T-helper 2 cell treated with Interferon-gamma antibody and Interleukin-4, amounts not matched to agents 5 μg/mL and 100 μg/mL, for 36 hours (primary cell): ENCODE results near the gene MAD1L1.
"Not testable (repeated sequence)": the region's sequence is repeated elsewhere in the genome, so short reads cannot be mapped to it uniquely, and the experiment has no call there.

Experiments
- DNase-seq: peaks from one replicate; pipeline ENCODE4 v3.0.0; 2021; ENCODE audit warnings: low spot score
- H3K27ac Mint-ChIP-seq: one replicate; pipeline ENCODE4 v1.8.0; 2021; ENCODE audit warnings: mild to moderate bottlenecking, mixed read lengths
- H3K27me3 Mint-ChIP-seq: one replicate; pipeline ENCODE4 v1.8.0; 2021; ENCODE audit warnings: low read depth, mixed read lengths
- H3K36me3 Mint-ChIP-seq: one replicate; pipeline ENCODE4 v1.8.0; 2021; ENCODE audit warnings: low read depth, mixed read lengths
- H3K4me1 Mint-ChIP-seq: one replicate; pipeline ENCODE4 v1.8.0; 2021; ENCODE audit warnings: low read depth, mixed read lengths
- H3K4me3 Mint-ChIP-seq: one replicate; pipeline ENCODE4 v1.8.0; 2022; ENCODE audit warnings: mild to moderate bottlenecking, moderate library complexity, mixed read lengths
- H3K9me3 Mint-ChIP-seq: one replicate; pipeline ENCODE4 v1.8.0; 2021; ENCODE audit warnings: mixed read lengths

Gene MAD1L1

GRCh38 chr7:1985936-1986335, 246.8 kb downstream of the MAD1L1 start:
- H3K4me3 Mint-ChIP-seq = no peak overlapping the region
- DNase-seq = no peak
- H3K36me3 Mint-ChIP-seq = peaks cover 8% of the 10 kb centered on the region
- peak overlapping the region; percentile 6 for H3K27ac Mint-ChIP-seq
- no peaks in the 10 kb centered on the region for H3K9me3 Mint-ChIP-seq
- peaks cover 24% of the 10 kb centered on the region for H3K4me1 Mint-ChIP-seq
- H3K27me3 Mint-ChIP-seq = no peaks in the 10 kb centered on the region

GRCh38 chr7:1985042-1985441, 247.7 kb downstream of the MAD1L1 start:
- Mint-ChIP-seq H3K27ac (peak overlapping the region; percentile 29), H3K4me3 (no peak overlapping the region), H3K9me3 (no peaks in the 10 kb centered on the region), H3K4me1 (peaks cover 24% of the 10 kb centered on the region), H3K27me3 (no peaks in the 10 kb centered on the region), H3K36me3 (peaks cover 8% of the 10 kb centered on the region)
- no peak for DNase-seq

- Mint-ChIP-seq H3K27ac (no peak overlapping the region), H3K27me3 (no peaks in the 10 kb centered on the region), H3K4me1 (peaks cover 16% of the 10 kb centered on the region), H3K36me3 (peaks cover 10% of the 10 kb centered on the region), H3K4me3 (no peak overlapping the region), H3K9me3 (no peaks in the 10 kb centered on the region)
- DNase-seq = no peak
Measured at GRCh38 chr7:1981878-1982230, 250.9 kb downstream of the MAD1L1 start.

GRCh38 chr7:1981201-1981877, 251.4 kb downstream of the MAD1L1 start:
- H3K4me3 Mint-ChIP-seq = no peak overlapping the region
- H3K4me1 Mint-ChIP-seq = peaks cover 11% of the 10 kb centered on the region
- DNase-seq = no peak
- H3K9me3 Mint-ChIP-seq = no peaks in the 10 kb centered on the region
- peaks cover 5% of the 10 kb centered on the region for H3K36me3 Mint-ChIP-seq
- no peaks in the 10 kb centered on the region for H3K27me3 Mint-ChIP-seq
- H3K27ac Mint-ChIP-seq = no peak overlapping the region

- no peak for DNase-seq
- H3K4me1 Mint-ChIP-seq = peaks cover 4% of the 10 kb centered on the region
- H3K9me3 Mint-ChIP-seq = no peaks in the 10 kb centered on the region
- no peak overlapping the region for H3K4me3 Mint-ChIP-seq
- H3K27me3 Mint-ChIP-seq = no peaks in the 10 kb centered on the region
- H3K27ac Mint-ChIP-seq = no peak overlapping the region
- H3K36me3 Mint-ChIP-seq = peaks cover 6% of the 10 kb centered on the region
Measured at GRCh38 chr7:1979591-1980560, 252.9 kb downstream of the MAD1L1 start.

GRCh38 chr7:1978656-1979590, 253.8 kb downstream of the MAD1L1 start:
- Mint-ChIP-seq H3K27ac (no peak overlapping the region), H3K9me3 (no peaks in the 10 kb centered on the region), H3K36me3 (peaks cover 6% of the 10 kb centered on the region), H3K27me3 (no peaks in the 10 kb centered on the region), H3K4me3 (no peak overlapping the region), H3K4me1 (peaks cover 2% of the 10 kb centered on the region)
- DNase-seq = no peak

- Mint-ChIP-seq H3K4me3 (no peak overlapping the region), H3K27ac (no peak overlapping the region), H3K36me3 (peaks cover 6% of the 10 kb centered on the region), H3K9me3 (no peaks in the 10 kb centered on the region), H3K4me1 (peaks cover 2% of the 10 kb centered on the region), H3K27me3 (no peaks in the 10 kb centered on the region)
- DNase-seq = no peak
Measured at GRCh38 chr7:1977876-1978441, 254.8 kb downstream of the MAD1L1 start.

- no peak for DNase-seq
- Mint-ChIP-seq H3K9me3 (no peaks in the 10 kb centered on the region), H3K27me3 (no peaks in the 10 kb centered on the region), H3K27ac (no peak overlapping the region), H3K36me3 (peaks cover 6% of the 10 kb centered on the region), H3K4me3 (no peak overlapping the region), H3K4me1 (peaks cover 2% of the 10 kb centered on the region)
Measured at GRCh38 chr7:1977059-1977875, 255.5 kb downstream of the MAD1L1 start.

GRCh38 chr7:1976521-1976920, 256.2 kb downstream of the MAD1L1 start:
- not testable (repeated sequence) for DNase-seq, H3K27me3 Mint-ChIP-seq, H3K4me1 Mint-ChIP-seq, H3K9me3 Mint-ChIP-seq, H3K36me3 Mint-ChIP-seq, H3K4me3 Mint-ChIP-seq, H3K27ac Mint-ChIP-seq

- peaks cover 2% of the 10 kb centered on the region for H3K4me1 Mint-ChIP-seq
- peaks cover 7% of the 10 kb centered on the region for H3K36me3 Mint-ChIP-seq
- H3K27me3 Mint-ChIP-seq = no peaks in the 10 kb centered on the region
- H3K9me3 Mint-ChIP-seq = no peaks in the 10 kb centered on the region
- H3K27ac Mint-ChIP-seq = no peak overlapping the region
- no peak for DNase-seq
- no peak overlapping the region for H3K4me3 Mint-ChIP-seq
Measured at GRCh38 chr7:1975581-1975980, 257.2 kb downstream of the MAD1L1 start.

GRCh38 chr7:1975179-1975578, 257.6 kb downstream of the MAD1L1 start:
- H3K4me3 Mint-ChIP-seq = no peak overlapping the region
- H3K27me3 Mint-ChIP-seq = no peaks in the 10 kb centered on the region
- no peak overlapping the region for H3K27ac Mint-ChIP-seq
- peaks cover 2% of the 10 kb centered on the region for H3K4me1 Mint-ChIP-seq
- H3K36me3 Mint-ChIP-seq = peaks cover 7% of the 10 kb centered on the region
- DNase-seq = no peak
- no peaks in the 10 kb centered on the region for H3K9me3 Mint-ChIP-seq

- Mint-ChIP-seq H3K4me3 (no peak overlapping the region), H3K27ac (no peak overlapping the region), H3K9me3 (no peaks in the 10 kb centered on the region)
Measured at GRCh38 chr7:1974290-1975101, 258.2 kb downstream of the MAD1L1 start.

More at GRCh38 chr7:1974290-1975101, 258.2 kb downstream of the MAD1L1 start:
- no peaks in the 10 kb centered on the region for H3K27me3 Mint-ChIP-seq
- H3K36me3 Mint-ChIP-seq = peaks cover 7% of the 10 kb centered on the region
- peaks cover 8% of the 10 kb centered on the region for H3K4me1 Mint-ChIP-seq
- no peak for DNase-seq
